Activated CD8-positive, alpha-beta T cell treated with anti-CD3 and anti-CD28 coated beads for 36 hours (primary cell): Measurements from ENCODE around the gene ADAMTS16. TPM values are rescaled to one million over a fixed set of nuclear protein-coding genes. Genes with fewer than 3 reads are reported as not detected.

Experiments used
- ATAC-seq: fragments of 200-7000 bp; cut with Tn5 transposase; one replicate; pipeline ENCODE4 v1.10.0; 2021; ENCODE audit warnings: mild to moderate bottlenecking, moderate library complexity
- CTCF ChIA-PET: fragments of 350-600 bp; sonication (Branson Sonifier 250); formaldehyde crosslinking; loops from one replicate; lab custom pipeline; 2021; ENCODE audit warnings: antibody characterized with exemption; lab: Charles Lee
- POLR2A ChIA-PET: fragments of 350-600 bp; sonication (Branson Sonifier 250); formaldehyde crosslinking; loops from one replicate; lab custom pipeline; 2021; ENCODE audit warnings: antibody characterized with exemption; lab: Charles Lee
- DNase-seq: peaks from one replicate; pipeline ENCODE4 v3.0.0-alpha.2; 2020
- H3K27ac Mint-ChIP-seq: one replicate; pipeline ENCODE4 v1.8.0; 2021; ENCODE audit warnings: mild to moderate bottlenecking, mixed read lengths
- H3K27me3 Mint-ChIP-seq: one replicate; pipeline ENCODE4 v1.8.0; 2021; ENCODE audit warnings: mixed read lengths
- H3K36me3 Mint-ChIP-seq: one replicate; pipeline ENCODE4 v1.8.0; 2021; ENCODE audit warnings: low read depth, mixed read lengths
- H3K4me1 Mint-ChIP-seq: one replicate; pipeline ENCODE4 v1.8.0; 2021; ENCODE audit warnings: low read depth, mixed read lengths
- H3K4me3 Mint-ChIP-seq: one replicate; pipeline ENCODE4 v1.8.0; 2021; ENCODE audit warnings: mild to moderate bottlenecking, moderate library complexity, mixed read lengths
- H3K9me3 Mint-ChIP-seq: one replicate; pipeline ENCODE4 v1.8.0; 2021; ENCODE audit warnings: mixed read lengths
- intact Hi-C: fragments of 100-400 bp; cut with micrococcal nuclease; formaldehyde crosslinking; loops from one replicate; pipeline ENCODE4 v1.10.0; 2022
- total RNA-seq, 2 experiments: library from RNA; stranded (reverse); gene quantifications; one replicate each; pipeline ENCODE4 v1.2.3, GENCODE V29; 2021
- TF ChIP-seq, protein P1 (sequence below): fragments of 200-600 bp; IDR thresholded peaks from one replicate; pipeline ENCODE4 v1.8.0; 2022; ENCODE audit warnings: antibody characterized with exemption, mild to moderate bottlenecking

The ADAMTS16 gene
- total RNA-seq, 2 experiments from 2014 or later = not detected

DNA sequence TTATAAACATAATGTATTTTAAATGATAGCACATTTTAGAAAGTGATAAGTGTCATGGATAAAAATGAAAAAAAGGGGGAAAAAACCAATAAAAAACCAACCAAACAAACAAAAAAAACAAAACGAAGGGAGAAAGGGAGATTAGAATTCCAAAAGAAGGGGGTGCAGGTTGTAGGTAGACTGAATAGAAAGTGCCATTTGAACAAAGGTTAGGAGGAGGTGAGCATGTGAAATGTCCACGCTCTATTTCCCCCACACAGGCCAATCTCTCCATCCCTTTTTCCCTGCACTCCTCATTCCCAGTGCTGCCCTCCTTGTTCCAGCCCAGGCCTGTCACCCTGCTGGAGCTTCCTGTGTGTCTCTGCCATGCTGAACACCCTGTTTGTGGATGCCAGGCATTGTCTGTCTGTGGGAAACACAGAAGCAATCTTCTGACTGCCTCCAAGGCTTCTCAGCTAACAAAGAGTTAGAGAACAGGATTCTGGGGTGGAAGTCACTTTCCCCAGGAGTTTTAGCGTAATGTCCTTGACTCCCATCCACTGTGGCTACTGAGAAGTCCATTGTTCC, 138.8 kb downstream of the ADAMTS16 start:
- intact Hi-C loops = no loop called here
- Mint-ChIP-seq H3K36me3 (no peaks in the 10 kb centered on the region), H3K9me3 (peaks cover 4% of the 10 kb centered on the region), H3K27ac (no peak overlapping the region), H3K4me1 (no peaks in the 10 kb centered on the region), H3K4me3 (no peak overlapping the region), H3K27me3 (peaks cover 2% of the 10 kb centered on the region)
- ATAC-seq (no peak), DNase-seq (no peak)
- ChIA-PET POLR2A (no interaction called here), CTCF (no interaction called here)
- TF ChIP-seq, protein P1, sequence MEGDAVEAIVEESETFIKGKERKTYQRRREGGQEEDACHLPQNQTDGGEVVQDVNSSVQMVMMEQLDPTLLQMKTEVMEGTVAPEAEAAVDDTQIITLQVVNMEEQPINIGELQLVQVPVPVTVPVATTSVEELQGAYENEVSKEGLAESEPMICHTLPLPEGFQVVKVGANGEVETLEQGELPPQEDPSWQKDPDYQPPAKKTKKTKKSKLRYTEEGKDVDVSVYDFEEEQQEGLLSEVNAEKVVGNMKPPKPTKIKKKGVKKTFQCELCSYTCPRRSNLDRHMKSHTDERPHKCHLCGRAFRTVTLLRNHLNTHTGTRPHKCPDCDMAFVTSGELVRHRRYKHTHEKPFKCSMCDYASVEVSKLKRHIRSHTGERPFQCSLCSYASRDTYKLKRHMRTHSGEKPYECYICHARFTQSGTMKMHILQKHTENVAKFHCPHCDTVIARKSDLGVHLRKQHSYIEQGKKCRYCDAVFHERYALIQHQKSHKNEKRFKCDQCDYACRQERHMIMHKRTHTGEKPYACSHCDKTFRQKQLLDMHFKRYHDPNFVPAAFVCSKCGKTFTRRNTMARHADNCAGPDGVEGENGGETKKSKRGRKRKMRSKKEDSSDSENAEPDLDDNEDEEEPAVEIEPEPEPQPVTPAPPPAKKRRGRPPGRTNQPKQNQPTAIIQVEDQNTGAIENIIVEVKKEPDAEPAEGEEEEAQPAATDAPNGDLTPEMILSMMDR = no peak

DNA sequence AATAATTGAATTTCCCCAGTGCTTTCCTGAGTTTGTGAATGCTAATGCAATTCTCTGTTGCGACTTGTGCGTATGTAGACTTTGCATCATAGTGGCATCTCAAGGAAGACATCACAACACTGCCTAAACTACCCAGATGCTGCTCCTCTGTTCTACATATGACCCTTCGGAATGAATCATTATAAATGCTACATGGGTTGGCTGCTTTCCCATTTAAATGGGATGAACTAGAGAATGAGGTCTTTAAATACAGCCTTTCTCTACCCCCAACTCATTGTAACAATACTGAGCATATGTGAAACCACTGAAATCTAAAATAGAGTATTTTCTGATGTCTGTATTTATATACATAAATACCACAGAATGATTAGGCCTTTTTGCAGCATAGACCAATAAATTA, 145.8 kb downstream of the ADAMTS16 start:
- no peak for DNase-seq
- Mint-ChIP-seq H3K4me3 (no peak overlapping the region), H3K4me1 (no peaks in the 10 kb centered on the region), H3K36me3 (no peaks in the 10 kb centered on the region), H3K27ac (no peak overlapping the region), H3K9me3 (peaks cover 12% of the 10 kb centered on the region), H3K27me3 (no peaks in the 10 kb centered on the region)
- intact Hi-C loops = no loop called here
- POLR2A ChIA-PET = no interaction called here
- CTCF ChIA-PET = no interaction called here
- TF ChIP-seq, protein P1 = no peak
- ATAC-seq = no peak

DNA sequence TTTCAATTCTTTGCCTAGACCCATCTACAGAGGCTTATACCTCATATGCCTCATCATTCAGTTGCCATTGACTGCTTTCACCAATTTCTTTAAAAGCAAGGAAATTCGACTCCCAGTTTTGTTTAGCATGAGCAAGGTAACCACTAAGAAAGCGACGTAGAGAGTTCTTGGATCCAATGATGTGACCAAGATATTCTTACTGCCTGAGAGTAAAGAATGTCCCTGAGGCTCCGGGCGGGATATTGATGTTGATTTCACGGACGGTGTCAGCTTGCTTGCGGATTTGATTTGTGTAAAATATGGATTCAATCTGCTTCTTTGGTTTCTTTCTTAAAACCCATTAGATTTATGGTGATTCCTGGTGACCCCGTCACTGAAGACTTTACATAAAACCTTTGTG, 147.3 kb downstream of the ADAMTS16 start:
- ATAC-seq (no peak), DNase-seq (no peak)
- POLR2A ChIA-PET = no interaction called here
- Mint-ChIP-seq H3K4me3 (no peak overlapping the region), H3K4me1 (no peaks in the 10 kb centered on the region), H3K9me3 (peaks cover 12% of the 10 kb centered on the region), H3K36me3 (no peaks in the 10 kb centered on the region), H3K27me3 (no peaks in the 10 kb centered on the region), H3K27ac (no peak overlapping the region)
- TF ChIP-seq, protein P1 = no peak
- intact Hi-C loops = no loop called here
- CTCF ChIA-PET = no interaction called here

DNA sequence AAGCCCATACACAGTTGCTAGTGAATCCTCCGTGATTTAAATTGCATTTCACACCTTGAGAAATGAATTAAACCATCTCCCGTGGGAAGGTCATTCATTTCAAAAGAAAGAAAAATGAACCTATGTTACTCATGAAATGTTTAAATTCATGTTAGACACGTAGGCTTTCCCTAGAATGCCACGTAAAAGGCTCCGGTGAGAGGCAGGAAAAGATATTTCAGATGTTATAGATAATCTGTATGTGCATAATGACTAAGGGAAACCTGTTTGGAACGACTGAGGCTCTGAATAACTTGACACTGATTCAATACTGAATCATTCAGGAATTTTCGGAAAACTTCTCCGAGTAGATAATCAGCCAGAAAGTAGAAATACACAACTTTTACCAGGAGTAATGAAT, 148.1 kb downstream of the ADAMTS16 start:
- no peak for ATAC-seq
- DNase-seq = no peak
- no peak overlapping the region for H3K4me3 Mint-ChIP-seq
- H3K27ac Mint-ChIP-seq = no peak overlapping the region
- H3K9me3 Mint-ChIP-seq = peaks cover 9% of the 10 kb centered on the region
- intact Hi-C loops = no loop called here
- H3K36me3 Mint-ChIP-seq = no peaks in the 10 kb centered on the region
- ChIA-PET CTCF (no interaction called here), POLR2A (no interaction called here)
- TF ChIP-seq, protein P1 = no peak
- H3K27me3 Mint-ChIP-seq = peaks cover 2% of the 10 kb centered on the region
- H3K4me1 Mint-ChIP-seq = no peaks in the 10 kb centered on the region

DNA sequence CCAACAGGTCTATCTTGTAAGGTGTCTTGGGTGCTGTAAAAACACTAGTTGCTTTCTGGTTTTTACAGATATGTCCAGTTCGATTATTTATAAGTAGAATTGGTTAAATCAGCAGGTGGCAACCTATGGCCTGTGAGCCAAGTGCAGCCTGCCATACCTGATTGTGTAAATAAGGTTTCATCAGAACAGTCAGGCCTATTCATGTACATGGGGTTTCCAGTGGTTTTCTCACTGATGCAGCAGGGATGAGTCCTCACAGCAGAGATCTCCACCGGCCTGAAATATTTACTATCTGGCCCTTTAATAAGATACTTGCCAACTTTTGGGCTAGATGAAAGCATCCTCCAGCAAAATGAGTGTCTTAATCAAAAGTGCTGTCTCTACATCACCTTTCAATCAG, 149.4 kb downstream of the ADAMTS16 start:
- ChIA-PET POLR2A (no interaction called here), CTCF (no interaction called here)
- peaks cover 2% of the 10 kb centered on the region for H3K27me3 Mint-ChIP-seq
- H3K27ac Mint-ChIP-seq = no peak overlapping the region
- no peak for ATAC-seq
- TF ChIP-seq, protein P1 = no peak
- H3K4me1 Mint-ChIP-seq = no peaks in the 10 kb centered on the region
- peaks cover 5% of the 10 kb centered on the region for H3K9me3 Mint-ChIP-seq
- intact Hi-C loops = no loop called here
- no peak for DNase-seq
- H3K4me3 Mint-ChIP-seq = no peak overlapping the region
- H3K36me3 Mint-ChIP-seq = no peaks in the 10 kb centered on the region
